Liver (tissue), 9 donors: ENCODE results near the gene BTRC. TPM values are rescaled to one million over a fixed set of nuclear protein-coding genes. Genes with fewer than 3 reads are reported as not detected.

ENCODE experiments used
- DNase-seq: peaks from one replicate; pipeline ENCODE4 v3.0.0-alpha.2; 2017; ENCODE audit warnings: low spot score
- H3K27ac ChIP-seq, 2 donors: one replicate each; pipeline ENCODE4 v1.7.0; 2013; ENCODE audit warnings: inconsistent platforms in 2 of 2, low read length in 2 of 2, control low read depth in 1 of 2, low read depth in 1 of 2, mild to moderate bottlenecking in 1 of 2
- H3K27me3 ChIP-seq, 4 donors: one replicate each; pipeline versions ENCODE4 v1.6.1 to v1.7.0; 2013; ENCODE audit warnings: low read length in 3 of 4, inconsistent platforms in 1 of 4, mild to moderate bottlenecking in 1 of 4, moderate library complexity in 1 of 4; ENCODE audit not compliant: control insufficient read depth in 4 of 4, insufficient read depth in 4 of 4
- H3K36me3 ChIP-seq, 4 donors: one replicate each; pipeline versions ENCODE4 v1.6.1 to v1.7.0; 2013; ENCODE audit warnings: low read length in 3 of 4, mild to moderate bottlenecking in 3 of 4, low read depth in 1 of 4, moderate library complexity in 1 of 4; ENCODE audit not compliant: control insufficient read depth in 4 of 4, insufficient read depth in 3 of 4
- H3K4me1 ChIP-seq, 4 donors: one replicate each; pipeline versions ENCODE4 v1.6.1 to v1.7.0; 2013; ENCODE audit warnings: low read length in 3 of 4, mild to moderate bottlenecking in 3 of 4, moderate library complexity in 1 of 4; ENCODE audit not compliant: control insufficient read depth in 4 of 4, insufficient read depth in 4 of 4
- H3K4me3 ChIP-seq, 3 donors: one replicate each; pipeline versions ENCODE4 v1.6.1 to v1.7.0; 2013; ENCODE audit warnings: low read length in 3 of 3, control low read depth in 1 of 3, low read depth in 1 of 3, mild to moderate bottlenecking in 1 of 3
- H3K9ac ChIP-seq, 2 donors: one replicate each; pipeline ENCODE4 v1.7.0; 2013; ENCODE audit warnings: low read length in 2 of 2, mild to moderate bottlenecking in 2 of 2, moderate library complexity in 2 of 2, control low read depth in 1 of 2, low read depth in 1 of 2
- H3K9me3 ChIP-seq, 4 donors: one replicate each; pipeline versions ENCODE4 v1.6.1 to v1.7.0; 2013; ENCODE audit warnings: low read length in 3 of 4; ENCODE audit not compliant: control insufficient read depth in 4 of 4
- ATF3 ChIP-seq: IDR thresholded peaks from 2 replicates; pipeline ENCODE4 v1.6.1; 2016; ENCODE audit warnings: antibody characterized with exemption
- CTCF ChIP-seq: fragments of 150-350 bp; IDR thresholded peaks from 2 replicates; pipeline ENCODE4 v1.5.1; 2017; ENCODE audit warnings: improper control_type of control experiment, low read depth, low read length; ENCODE audit not compliant: missing input control
- EGR1 ChIP-seq, 2 donors: IDR thresholded peaks; 2 replicates each; pipeline ENCODE4 v1.6.1; 2016 to 2018; ENCODE audit warnings: antibody characterized with exemption in 2 of 2, low read depth in 2 of 2
- FOXA1 ChIP-seq: IDR thresholded peaks from 2 replicates; pipeline ENCODE4 v1.6.1; 2016; ENCODE audit warnings: antibody characterized with exemption
- FOXA2 ChIP-seq: IDR thresholded peaks from 2 replicates; pipeline ENCODE4 v1.6.1; 2016; ENCODE audit warnings: antibody characterized with exemption
- GABPA ChIP-seq, 2 donors: IDR thresholded peaks in 1 of 2; conservative IDR thresholded peaks in 1 of 2; 2 replicates each; pipeline ENCODE4 v1.6.1; 2016; ENCODE audit warnings: antibody characterized with exemption in 2 of 2, mild to moderate bottlenecking in 1 of 2, moderate library complexity in 1 of 2
- HNF4A ChIP-seq, 2 donors: conservative IDR thresholded peaks; 2 replicates each; pipeline ENCODE4 v1.6.1; 2016; ENCODE audit warnings: antibody characterized with exemption in 2 of 2, mild to moderate bottlenecking in 2 of 2
- HNF4G ChIP-seq: IDR thresholded peaks from 2 replicates; pipeline ENCODE4 v1.6.1; 2016; ENCODE audit warnings: antibody characterized with exemption
- JUND ChIP-seq, 2 donors: IDR thresholded peaks; 2 replicates each; pipeline ENCODE4 v1.6.1; 2016; ENCODE audit warnings: antibody characterized with exemption in 2 of 2
- MAX ChIP-seq: IDR thresholded peaks from 2 replicates; pipeline ENCODE4 v1.6.1; 2016; ENCODE audit warnings: antibody characterized with exemption
- NR2F2 ChIP-seq: IDR thresholded peaks from 2 replicates; pipeline ENCODE4 v1.6.1; 2016; ENCODE audit warnings: antibody characterized with exemption
- RAD21 ChIP-seq, 2 donors: IDR thresholded peaks; 2 replicates each; pipeline ENCODE4 v1.6.1; 2016; ENCODE audit warnings: antibody characterized with exemption in 2 of 2, mild to moderate bottlenecking in 2 of 2
- REST ChIP-seq: IDR thresholded peaks from 2 replicates; pipeline ENCODE4 v1.6.1; 2016; ENCODE audit warnings: antibody characterized with exemption, mild to moderate bottlenecking
- RXRA ChIP-seq, 2 donors: IDR thresholded peaks; 2 replicates each; pipeline ENCODE4 v1.6.1; 2017 to 2018; ENCODE audit warnings: antibody characterized with exemption in 2 of 2, mild to moderate bottlenecking in 1 of 2
- SP1 ChIP-seq: IDR thresholded peaks from 2 replicates; pipeline ENCODE4 v1.6.1; 2018; ENCODE audit warnings: antibody characterized with exemption, mild to moderate bottlenecking
- TAF1 ChIP-seq: conservative IDR thresholded peaks from 2 replicates; pipeline ENCODE4 v1.6.1; 2016; ENCODE audit warnings: antibody characterized with exemption, mild to moderate bottlenecking
- YY1 ChIP-seq: IDR thresholded peaks from 2 replicates; pipeline ENCODE4 v1.6.1; 2016; ENCODE audit warnings: antibody characterized with exemption, mild to moderate bottlenecking
- ZBTB33 ChIP-seq: IDR thresholded peaks from 2 replicates; pipeline ENCODE4 v1.6.1; 2016; ENCODE audit warnings: antibody characterized with exemption
- WGBS: extraction: QIAGEN DNeasy Blood & Tissue Kit; methylation state at CpG from one replicate; pipeline ENCODE4 v1.1.7; 2013; 5-methylcytosine and 5-hydroxymethylcytosine counted together
- polyA plus RNA-seq, 2 donors: library from polyadenylated mRNA; stranded (reverse) in 1 of 2; unstranded in 1 of 2; fragments of 200-250 nt in 1 of 2; fragments of >200 nt in 1 of 2; fragmentation: Nextera tagmentation in 1 of 2; extraction: Ambion mirVana in 1 of 2; gene quantifications; one replicate each; pipeline versions ENCODE4 v1.2.1 to v1.2.3, GENCODE V29; 2013 to 2015
- total RNA-seq, 2 donors: library from RNA; depleted of rRNA; stranded (reverse); fragments of >200 nt; gene quantifications; one replicate each; pipeline ENCODE4 v1.2.3, GENCODE V29; 2014
- donor health status: healthy.
- donor health status: healthy.
- donor health status: healthy.
- donor health status: healthy.
- donor health status: healthy.

BTRC gene
- total and polyA plus RNA-seq, 4 donors: 2.7 to 28.2 (median 5.9) TPM

- H3K36me3 ChIP-seq: no peaks in the 10 kb centered on the region
- DNase-seq: no peak
- no peak overlapping the region for H3K9ac ChIP-seq
- H3K4me3 ChIP-seq: no peak overlapping the region
- peaks cover 0 to 6% (median 1%) of the 10 kb centered on the region in 4 donors for H3K27me3 ChIP-seq
- H3K27ac ChIP-seq: no peak overlapping the region
- WGBS: 26% methylated on average over 15 of the region's 15 CpGs
- TF ChIP-seq HNF4A (conservative IDR thresholded peaks at IDR 0.05): no peak
- no peak for TF ChIP-seq GABPA (IDR thresholded peaks at IDR 0.05 in 1 of 2, conservative IDR thresholded peaks at IDR 0.05 in 1 of 2)
- TF ChIP-seq FOXA2: no peak
- no peak for TF ChIP-seq TAF1
- no peak for TF ChIP-seq MAX
- no peak for TF ChIP-seq EGR1 (IDR thresholded peaks at IDR 0.05; ENCODE audit: low read depth in 2 of 2)
- no peak for TF ChIP-seq ATF3
- TF ChIP-seq SP1: no peak
- TF ChIP-seq REST: no peak
- no peak for TF ChIP-seq RAD21 (IDR thresholded peaks at IDR 0.05)
- no peak for TF ChIP-seq RXRA (IDR thresholded peaks at IDR 0.05)
- no peak for TF ChIP-seq ZBTB33
- no peak for TF ChIP-seq HNF4G
- no peak for TF ChIP-seq YY1
- no peak for TF ChIP-seq CTCF
- TF ChIP-seq FOXA1: no peak
- TF ChIP-seq JUND (IDR thresholded peaks at IDR 0.05): no peak
- TF ChIP-seq NR2F2: no peak
- no peaks in the 10 kb centered on the region for H3K4me1 ChIP-seq
- H3K9me3 ChIP-seq: no peaks in the 10 kb centered on the region
Measured at GRCh38 chr10:101311185-101312066, 42.5 kb upstream of the BTRC start.
